SK-N-MC (cell line): ENCODE measurements around the gene RBM28.
A peak's percentile ranks its signal among the peaks of the same experiment; 100 is the strongest.

ENCODE experiments used
- DNase-seq: peaks from one replicate; pipeline ENCODE4 v3.0.0-alpha.2; 2011; ENCODE audit warnings: low read depth, low spot score
- H3K27ac ChIP-seq: fragments of 200-600 bp; sonication (generic); 2 replicates; pipeline ENCODE4 v1.5.1; 2016; ENCODE audit warnings: mixed run types
- H3K36me3 ChIP-seq: fragments of 200-600 bp; sonication (generic); 2 replicates; pipeline ENCODE4 v1.6.1; 2017; ENCODE audit warnings: antibody characterized with exemption, low read length, mixed read lengths; ENCODE audit not compliant: insufficient read depth
- H3K4me3 ChIP-seq: fragments of 200-600 bp; sonication (generic); 2 replicates; pipeline ENCODE4 v1.5.1; 2016
- H3K9ac ChIP-seq: fragments of 200-600 bp; sonication (generic); 2 replicates; pipeline ENCODE4 v1.8.0; 2017; ENCODE audit warnings: mixed run types, mixed read lengths; ENCODE audit not compliant: insufficient read length
- H3K9me3 ChIP-seq: fragments of 200-600 bp; sonication (generic); 2 replicates; pipeline ENCODE4 v1.6.1; 2017; ENCODE audit warnings: low read depth, mild to moderate bottlenecking, antibody characterized with exemption, low read length, moderate library complexity, mixed read lengths
- EZH2 ChIP-seq: fragments of 200-600 bp; sonication (generic); IDR thresholded peaks from one replicate; pipeline ENCODE4 v1.6.1; 2017; ENCODE audit warnings: antibody characterized with exemption
- FOXP2 ChIP-seq: optimal IDR thresholded peaks from 2 replicates; pipeline ENCODE3; 2011; ENCODE audit warnings: mild to moderate bottlenecking, moderate library complexity; ENCODE audit not compliant: insufficient read depth; ENCODE audit errors: extremely low read length, control extremely low read depth
- POLR2AphosphoS5 ChIP-seq: IDR thresholded peaks from 2 replicates; pipeline ENCODE4 v1.6.1; 2012; ENCODE audit warnings: mild to moderate bottlenecking, low read depth, low read length, borderline replicate concordance

RBM28 gene

GRCh38 chr7:128260069-128260795, 83.5 kb downstream of the RBM28 start:
- Histone ChIP-seq H3K27ac (no peak overlapping the region), H3K9ac (no peak overlapping the region)
- TF ChIP-seq FOXP2: no peak
- TF ChIP-seq POLR2AphosphoS5: no peak
- TF ChIP-seq EZH2: no peak

DNA sequence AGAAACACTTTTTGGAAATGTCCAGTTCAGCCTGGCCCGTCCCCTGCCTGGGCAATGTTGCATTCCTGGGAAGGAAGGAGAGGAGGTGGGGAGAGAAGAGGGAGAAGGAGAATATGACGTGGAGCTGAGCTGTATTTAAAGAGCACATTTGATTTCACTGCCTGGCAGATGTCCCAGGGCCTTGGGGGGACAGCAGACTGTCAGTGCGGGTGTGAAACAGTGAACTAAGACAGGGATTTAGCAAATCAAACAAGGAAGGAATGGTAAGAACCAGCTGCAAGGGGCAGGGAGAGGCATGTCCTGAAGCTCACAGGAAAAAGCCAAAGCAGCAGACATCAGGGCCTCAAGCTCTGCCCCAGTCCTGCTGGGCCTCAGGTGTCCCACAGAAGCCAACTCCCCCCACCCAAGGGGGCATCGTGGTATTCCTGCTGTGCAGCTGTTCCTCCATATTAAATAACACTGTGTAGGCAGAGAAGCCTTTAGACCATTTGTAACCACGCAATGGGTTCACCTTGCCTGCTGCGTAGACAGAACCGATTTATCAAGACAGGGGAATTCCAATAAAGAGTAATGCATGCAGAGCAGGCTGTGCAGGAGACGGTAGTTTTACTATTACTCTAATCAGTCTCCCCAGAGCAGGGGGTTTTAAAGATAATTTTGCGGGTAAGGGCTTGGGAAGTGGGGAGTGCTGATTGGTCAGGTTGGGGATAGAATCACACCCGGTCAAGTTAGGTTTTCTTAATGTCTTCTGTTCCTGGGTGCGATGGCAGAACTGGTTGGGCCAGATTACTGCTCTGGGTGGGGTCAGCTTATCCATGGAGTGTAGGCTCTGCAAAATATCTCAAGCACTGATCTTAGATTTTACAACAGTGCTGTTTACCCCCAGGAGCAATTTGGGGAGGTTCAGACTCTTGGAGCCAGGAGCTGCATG, 84.3 kb downstream of the RBM28 start:
- H3K9ac ChIP-seq: peak overlapping the region; percentile 0
- TF ChIP-seq POLR2AphosphoS5 (no peak), EZH2 (no peak)
- H3K4me3 ChIP-seq: no peak overlapping the region
- H3K27ac ChIP-seq: no peak overlapping the region
- H3K9me3 ChIP-seq: no peaks in the 10 kb centered on the region
- H3K36me3 ChIP-seq: no peaks in the 10 kb centered on the region
- DNase-seq: no peak

More at GRCh38 chr7:128260069-128260795, 83.5 kb downstream of the RBM28 start:
- Histone ChIP-seq H3K4me3 (no peak overlapping the region), H3K9me3 (no peaks in the 10 kb centered on the region), H3K36me3 (no peaks in the 10 kb centered on the region)
- DNase-seq: no peak

- no peaks in the 10 kb centered on the region for H3K36me3 ChIP-seq
- no peaks in the 10 kb centered on the region for H3K9me3 ChIP-seq
- H3K9ac ChIP-seq: no peak overlapping the region
- no peak overlapping the region for H3K27ac ChIP-seq
- no peak for DNase-seq
- H3K4me3 ChIP-seq: no peak overlapping the region
- TF ChIP-seq FOXP2: no peak
- no peak for TF ChIP-seq EZH2
- TF ChIP-seq POLR2AphosphoS5: no peak
Measured at GRCh38 chr7:128257458-128257857, 86.2 kb downstream of the RBM28 start.

- TF ChIP-seq EZH2 (no peak), POLR2AphosphoS5 (no peak), FOXP2 (no peak)
- DNase-seq: no peak
- Histone ChIP-seq H3K4me3 (no peak overlapping the region), H3K9me3 (no peaks in the 10 kb centered on the region), H3K36me3 (no peaks in the 10 kb centered on the region), H3K9ac (no peak overlapping the region), H3K27ac (no peak overlapping the region)
Measured at GRCh38 chr7:128255271-128255670, 88.4 kb downstream of the RBM28 start.

DNA sequence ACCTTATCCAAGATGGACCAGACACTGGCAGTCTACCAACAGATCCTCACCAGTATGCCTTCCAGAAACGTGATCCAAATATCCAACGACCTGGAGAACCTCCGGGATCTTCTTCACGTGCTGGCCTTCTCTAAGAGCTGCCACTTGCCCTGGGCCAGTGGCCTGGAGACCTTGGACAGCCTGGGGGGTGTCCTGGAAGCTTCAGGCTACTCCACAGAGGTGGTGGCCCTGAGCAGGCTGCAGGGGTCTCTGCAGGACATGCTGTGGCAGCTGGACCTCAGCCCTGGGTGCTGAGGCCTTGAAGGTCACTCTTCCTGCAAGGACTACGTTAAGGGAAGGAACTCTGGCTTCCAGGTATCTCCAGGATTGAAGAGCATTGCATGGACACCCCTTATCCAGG, 89.2 kb downstream of the RBM28 start:
- Histone ChIP-seq H3K36me3 (no peaks in the 10 kb centered on the region), H3K9me3 (no peaks in the 10 kb centered on the region), H3K27ac (no peak overlapping the region), H3K4me3 (no peak overlapping the region), H3K9ac (no peak overlapping the region)
- TF ChIP-seq POLR2AphosphoS5 (no peak), EZH2 (no peak), FOXP2 (no peak)
- DNase-seq: no peak

- H3K9me3 ChIP-seq: no peaks in the 10 kb centered on the region
- no peak overlapping the region for H3K4me3 ChIP-seq
- H3K27ac ChIP-seq: no peak overlapping the region
- no peaks in the 10 kb centered on the region for H3K36me3 ChIP-seq
- H3K9ac ChIP-seq: no peak overlapping the region
- no peak for DNase-seq
- no peak for TF ChIP-seq EZH2
Measured at GRCh38 chr7:128253701-128254100, 90.0 kb downstream of the RBM28 start.

- DNase-seq: no peak
- no peak overlapping the region for H3K9ac ChIP-seq
- no peaks in the 10 kb centered on the region for H3K9me3 ChIP-seq
- no peak overlapping the region for H3K4me3 ChIP-seq
- no peak overlapping the region for H3K27ac ChIP-seq
- TF ChIP-seq POLR2AphosphoS5 (no peak), EZH2 (no peak), FOXP2 (no peak)
- H3K36me3 ChIP-seq: no peaks in the 10 kb centered on the region
Measured at GRCh38 chr7:128251337-128251736, 92.4 kb downstream of the RBM28 start.
